Body of pancreas (tissue), 4 donors: ENCODE results near the gene GPR176.

Experiments
- CTCF ChIP-seq, 7 experiments: fragments of 450-650 bp in 4 of 7; fragments of 200-600 bp in 3 of 7; sonication (generic) in 3 of 7; IDR thresholded peaks; one replicate each; pipeline ENCODE4 v1.5.1; 2016 to 2019; ENCODE audit warnings: antibody characterized with exemption in 7 of 7
- POLR2A ChIP-seq, 3 donors: fragments of 450-650 bp; IDR thresholded peaks; one replicate each; pipeline ENCODE4 v1.6.1; 2016; ENCODE audit warnings: antibody characterized with exemption in 3 of 3, mild to moderate bottlenecking in 2 of 3

DNA sequence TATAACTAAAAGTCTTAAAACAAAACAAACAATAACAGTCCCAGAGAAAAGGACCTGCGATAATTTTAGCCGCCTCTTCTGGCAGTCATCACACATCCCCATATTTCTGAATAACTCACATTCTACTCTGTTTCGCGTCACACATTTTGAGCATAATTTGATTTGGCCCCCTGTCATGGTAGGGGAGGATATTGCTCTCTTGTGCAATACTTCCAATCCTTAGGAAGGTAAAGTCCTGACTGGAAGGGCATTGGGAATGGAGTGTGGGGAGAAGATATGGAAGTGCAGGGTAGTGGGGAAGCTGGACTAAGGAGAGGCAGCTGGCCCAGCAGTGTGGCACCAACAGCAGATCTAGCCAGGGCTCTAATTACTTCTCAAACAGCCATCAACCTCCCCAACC lies 126.1 kb downstream of the GPR176 start:
- TF ChIP-seq POLR2A (IDR thresholded peaks at IDR 0.05) (no peak), CTCF (IDR thresholded peaks at IDR 0.05) (no peak)
